K562 (cell line): ENCODE data around the gene PPP1R14B. TPM values are rescaled to one million over a fixed set of nuclear protein-coding genes. Genes with fewer than 3 reads are reported as not detected.

Source experiments
- ATAC-seq: fragments of 200-7000 bp; cut with Tn5 transposase; 3 replicates; pipeline ENCODE4 v1.9.1; 2020; ENCODE audit warnings: moderate library complexity
- BruUV-seq: library from RNA; stranded (reverse); fragments of 400-500 nt; replicated peaks from 2 replicates; lab custom pipeline; 2021; lab: Mats Ljungman, UMichigan
- CTCF ChIA-PET: fragments of 300-600 bp; formaldehyde crosslinking; extraction: SDS; loops from one replicate; lab custom pipeline; 2021; ENCODE audit warnings: low intra/inter-chr PET ratio; lab: Yijun Ruan, JAX
- POLR2A ChIA-PET: fragments of 300-600, 350-650 bp; sonication (Branson Sonifier 250); formaldehyde crosslinking; extraction: SDS; loops from one replicate; lab custom pipeline; 2021; ENCODE audit warnings: antibody characterized with exemption, inconsistent platforms; lab: Yijun Ruan, JAX
- DNase-seq, 4 experiments: peaks; one replicate each; pipeline versions ENCODE4 v3.0.0 to v3.0.0-alpha.2; 2011 to 2018; ENCODE audit warnings: low spot score in 3 of 4, mixed read lengths in 3 of 4; ENCODE audit errors: extremely low read depth in 1 of 4
- FAIRE-seq: peaks from 2 replicates; lab custom pipeline; 2011; peaks lifted over from hg19 to GRCh38; lab: Jason Lieb, UNC
- H2AFZ ChIP-seq: 2 replicates; pipeline ENCODE4 v1.6.0; 2011; ENCODE audit warnings: low read depth, low read length, control low read depth, inconsistent platforms
- H3K27ac ChIP-seq: fragments of 200-600 bp; 3 replicates; pipeline ENCODE4 v1.8.0; 2011; ENCODE audit warnings: low read depth, mild to moderate bottlenecking, control low read depth, inconsistent platforms, low read length, moderate library complexity, mixed read lengths; ENCODE audit errors: extremely low read depth
- H3K27me3 ChIP-seq, 2 experiments: fragments of 300-600 bp in 1 of 2; 2 replicates in 1 of 2; 3 replicates in 1 of 2; pipeline versions ENCODE4 v1.6.0 to v1.8.0; 2011; ENCODE audit warnings: inconsistent platforms in 2 of 2, low read length in 2 of 2, mild to moderate bottlenecking in 1 of 2, mixed read lengths in 1 of 2, moderate library complexity in 1 of 2; ENCODE audit not compliant: control insufficient read depth in 2 of 2, insufficient read depth in 2 of 2
- H3K36me3 ChIP-seq: fragments of 300-600 bp; 3 replicates; pipeline ENCODE4 v1.8.0; 2011; ENCODE audit warnings: mild to moderate bottlenecking, low read length, inconsistent platforms; ENCODE audit not compliant: control insufficient read depth, insufficient read depth
- H3K4me1 ChIP-seq, 2 experiments: fragments of 200-600 bp in 1 of 2; replicated peaks in 1 of 2; 2 replicates in 1 of 2; 3 replicates in 1 of 2; pipeline versions ENCODE4 v1.5.1 to v1.8.0; 2011; ENCODE audit warnings: inconsistent platforms in 2 of 2, low read length in 2 of 2, mild to moderate bottlenecking in 1 of 2, mixed read lengths in 1 of 2, moderate library complexity in 1 of 2; ENCODE audit not compliant: control insufficient read depth in 2 of 2, insufficient read depth in 2 of 2
- H3K4me2 ChIP-seq: 2 replicates; pipeline ENCODE4 v1.6.1; 2011; ENCODE audit warnings: low read length, control low read depth, inconsistent platforms, mixed read lengths; ENCODE audit not compliant: insufficient read depth
- H3K4me3 ChIP-seq: fragments of 200-600 bp; sonication (generic), shearing (Covaris generic); 2 replicates; pipeline ENCODE4 v1.5.1; 2016; ENCODE audit warnings: control low read depth, inconsistent platforms
- H3K79me2 ChIP-seq: fragments of 200-600 bp; 3 replicates; pipeline ENCODE4 v1.8.0; 2011; ENCODE audit warnings: low read length, inconsistent platforms; ENCODE audit not compliant: control insufficient read depth, insufficient read depth
- H3K9ac ChIP-seq, 2 experiments: 2 replicates each; pipeline versions ENCODE4 v1.6.0 to v1.6.1; 2011; ENCODE audit warnings: low read depth in 2 of 2, low read length in 2 of 2, control low read depth in 1 of 2, inconsistent platforms in 1 of 2, mild to moderate bottlenecking in 1 of 2, mixed read lengths in 1 of 2; ENCODE audit not compliant: insufficient read depth in 1 of 2
- H3K9me1 ChIP-seq: one replicate; pipeline ENCODE4 v1.6.0; 2011; ENCODE audit warnings: inconsistent platforms, mild to moderate bottlenecking, low read length, moderate library complexity; ENCODE audit not compliant: control insufficient read depth, insufficient read depth
- H3K9me3 ChIP-seq: replicated peaks from 2 replicates; pipeline ENCODE4 v1.5.1; 2011; ENCODE audit warnings: low read depth, low read length, inconsistent platforms; ENCODE audit not compliant: control insufficient read depth, insufficient read depth
- H4K20me1 ChIP-seq: replicated peaks from 2 replicates; pipeline ENCODE4 v1.6.1; 2011; ENCODE audit warnings: low read length, inconsistent platforms, mixed read lengths; ENCODE audit not compliant: control insufficient read depth, insufficient read depth
- CCAR2 ChIP-seq: fragments of 200-400 bp; formaldehyde crosslinking; IDR thresholded peaks from 2 replicates; pipeline ENCODE4 v1.6.1; 2017; ENCODE audit warnings: mild to moderate bottlenecking, low read depth, low read length
- HLTF ChIP-seq: fragments of 450-650 bp; IDR thresholded peaks from 2 replicates; pipeline ENCODE4 v1.6.1; 2016
- KLF10 ChIP-seq: fragments of 250-450 bp; sonication (Bioruptor Pico); IDR thresholded peaks from 2 replicates; pipeline ENCODE4 v1.6.1; 2021; ENCODE audit warnings: matching md5 sums
- MAFK ChIP-seq: IDR thresholded peaks from 2 replicates; pipeline ENCODE4 v1.6.1; 2011; ENCODE audit warnings: low read length, improper control_type of control experiment
- SMARCE1 ChIP-seq: fragments of 450-650 bp; IDR thresholded peaks from 2 replicates; pipeline ENCODE4 v1.7.1; 2016; ENCODE audit warnings: mild to moderate bottlenecking
- TEAD4 ChIP-seq, 2 experiments: sonication (generic) in 1 of 2; formaldehyde crosslinking in 1 of 2; IDR thresholded peaks; 2 replicates each; pipeline versions ENCODE4 v1.6.1 to v1.8.0; 2012 to 2022; ENCODE audit warnings: borderline replicate concordance in 1 of 2, inconsistent platforms in 1 of 2, low read length in 1 of 2, mild to moderate bottlenecking in 1 of 2, missing genetic modification reagents in 1 of 2
- WGBS: fragments of 100-300 bp; shearing (Covaris generic); methylation state at CpG from one replicate; pipeline ENCODE4 v1.1.6; 2016; ENCODE audit warnings: low coverage, mixed read lengths; ENCODE audit not compliant: insufficient coverage; ENCODE audit errors: missing lambda C conversion rate; 5-methylcytosine and 5-hydroxymethylcytosine counted together
- in situ Hi-C: fragments of 300-500 bp; cut with MboI; formaldehyde crosslinking; loops from 4 replicates; pipeline ENCODE4 v1.15.0; 2018; ENCODE audit warnings: inconsistent platforms, mixed read lengths
- intact Hi-C: fragments of 100-400 bp; cut with micrococcal nuclease; formaldehyde crosslinking; loops from 2 replicates; pipeline ENCODE4 v1.14.2; 2022
- polyA plus RNA-seq, 8 experiments: library from polyadenylated mRNA; depleted of rRNA in 4 of 8; stranded (reverse) in 5 of 8; unstranded in 3 of 8; fragments of >200 nt; fragmentation: Nextera tagmentation in 2 of 8; fragmentation: Illumina TruSeq in 1 of 8; extraction: Ambion mirVana in 2 of 8; extraction: Trizol in 1 of 8; gene quantifications; 2 replicates each; pipeline versions ENCODE4 v1.2.1 to v1.2.3, GENCODE V29; 2011 to 2014; ENCODE audit warnings: inconsistent platforms in 1 of 8, missing spikeins in 1 of 8
- total RNA-seq, 7 experiments: library from RNA; depleted of rRNA in 6 of 7; stranded (reverse); fragments of >200 nt in 6 of 7; fragmentation: Illumina TruSeq in 2 of 7; extraction: Trizol in 2 of 7; gene quantifications; 2 replicates each; pipeline versions ENCODE4 v1.2.1 to v1.2.3, GENCODE V29; 2011 to 2021; ENCODE audit warnings: low replicate concordance in 1 of 7
- TF ChIP-seq, protein P1 (sequence below): fragments of 250-450 bp; sonication (Bioruptor Pico); IDR thresholded peaks from 2 replicates; pipeline ENCODE4 v1.9.0; 2021; ENCODE audit warnings: mild to moderate bottlenecking, inconsistent platforms
- TF ChIP-seq, protein P2 (sequence below): sonication (generic); formaldehyde crosslinking; IDR thresholded peaks from 2 replicates; pipeline ENCODE4 v1.4.0; 2020; ENCODE audit warnings: mild to moderate bottlenecking, missing genetic modification reagents
- TF ChIP-seq, protein P3 (sequence below), 2 experiments: fragments of 450-650 bp; IDR thresholded peaks; 2 replicates each; pipeline ENCODE4 v1.6.1; 2016; ENCODE audit warnings: mild to moderate bottlenecking in 2 of 2, borderline replicate concordance in 1 of 2, low read depth in 1 of 2, moderate library complexity in 1 of 2

The PPP1R14B gene
- total and polyA plus RNA-seq, 9 of the 15 experiments (the other 6 are each of a cell fraction or from before 2014, with no cell fraction given), result 7.7 to 566 (median 212) TPM

DNA sequence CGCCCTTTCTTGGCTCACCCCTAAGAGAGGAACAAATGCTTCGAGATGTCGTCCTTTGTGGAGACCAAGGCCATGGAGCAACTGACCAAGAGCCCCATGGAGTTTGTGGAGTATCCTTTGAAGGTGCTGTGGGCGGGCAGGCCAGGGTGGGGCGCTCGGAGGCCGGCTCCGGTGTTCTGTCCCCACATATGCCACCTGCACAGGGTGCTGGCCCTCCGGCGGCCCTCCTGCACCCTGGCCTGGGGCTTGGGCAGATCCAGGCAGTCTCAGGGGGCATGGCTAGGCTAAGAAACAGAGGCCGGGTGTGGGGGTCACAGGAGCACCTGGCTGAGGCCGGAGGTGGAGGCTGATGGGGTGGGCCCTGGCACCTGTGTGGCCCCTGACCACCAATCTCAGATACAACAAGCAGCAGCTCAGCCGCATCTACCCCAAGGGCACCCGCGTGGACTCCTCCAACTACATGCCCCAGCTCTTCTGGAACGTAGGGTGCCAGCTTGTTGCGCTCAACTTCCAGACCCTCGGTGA lies 14.9 kb upstream of the PPP1R14B start:
- Histone ChIP-seq H3K36me3 (peaks cover 90% of the 10 kb centered on the region), H3K79me2 (no peaks in the 10 kb centered on the region)
- POLR2A ChIA-PET, result interaction anchor here (0.6 to 1.2 kb wide), 5 partner anchors 10 to 428 kb away, joined by 3 to 7 read pairs (median 4); partner anchors contain the start of gene PLCB3
- TF ChIP-seq, protein P1, sequence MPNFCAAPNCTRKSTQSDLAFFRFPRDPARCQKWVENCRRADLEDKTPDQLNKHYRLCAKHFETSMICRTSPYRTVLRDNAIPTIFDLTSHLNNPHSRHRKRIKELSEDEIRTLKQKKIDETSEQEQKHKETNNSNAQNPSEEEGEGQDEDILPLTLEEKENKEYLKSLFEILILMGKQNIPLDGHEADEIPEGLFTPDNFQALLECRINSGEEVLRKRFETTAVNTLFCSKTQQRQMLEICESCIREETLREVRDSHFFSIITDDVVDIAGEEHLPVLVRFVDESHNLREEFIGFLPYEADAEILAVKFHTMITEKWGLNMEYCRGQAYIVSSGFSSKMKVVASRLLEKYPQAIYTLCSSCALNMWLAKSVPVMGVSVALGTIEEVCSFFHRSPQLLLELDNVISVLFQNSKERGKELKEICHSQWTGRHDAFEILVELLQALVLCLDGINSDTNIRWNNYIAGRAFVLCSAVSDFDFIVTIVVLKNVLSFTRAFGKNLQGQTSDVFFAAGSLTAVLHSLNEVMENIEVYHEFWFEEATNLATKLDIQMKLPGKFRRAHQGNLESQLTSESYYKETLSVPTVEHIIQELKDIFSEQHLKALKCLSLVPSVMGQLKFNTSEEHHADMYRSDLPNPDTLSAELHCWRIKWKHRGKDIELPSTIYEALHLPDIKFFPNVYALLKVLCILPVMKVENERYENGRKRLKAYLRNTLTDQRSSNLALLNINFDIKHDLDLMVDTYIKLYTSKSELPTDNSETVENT (CRISPR knock-in tag), result no peak
- TF ChIP-seq CCAR2 (no peak), KLF10 (CRISPR knock-in tag) (no peak), HLTF (no peak), MAFK (no peak), TEAD4 (IDR thresholded peaks at IDR 0.05; ENCODE audit: low read length) (no peak), TEAD4 (CRISPR knock-in tag; IDR thresholded peaks at IDR 0.05; ENCODE audit: borderline replicate concordance) (no peak), SMARCE1 (no peak)
- TF ChIP-seq, protein P2, sequence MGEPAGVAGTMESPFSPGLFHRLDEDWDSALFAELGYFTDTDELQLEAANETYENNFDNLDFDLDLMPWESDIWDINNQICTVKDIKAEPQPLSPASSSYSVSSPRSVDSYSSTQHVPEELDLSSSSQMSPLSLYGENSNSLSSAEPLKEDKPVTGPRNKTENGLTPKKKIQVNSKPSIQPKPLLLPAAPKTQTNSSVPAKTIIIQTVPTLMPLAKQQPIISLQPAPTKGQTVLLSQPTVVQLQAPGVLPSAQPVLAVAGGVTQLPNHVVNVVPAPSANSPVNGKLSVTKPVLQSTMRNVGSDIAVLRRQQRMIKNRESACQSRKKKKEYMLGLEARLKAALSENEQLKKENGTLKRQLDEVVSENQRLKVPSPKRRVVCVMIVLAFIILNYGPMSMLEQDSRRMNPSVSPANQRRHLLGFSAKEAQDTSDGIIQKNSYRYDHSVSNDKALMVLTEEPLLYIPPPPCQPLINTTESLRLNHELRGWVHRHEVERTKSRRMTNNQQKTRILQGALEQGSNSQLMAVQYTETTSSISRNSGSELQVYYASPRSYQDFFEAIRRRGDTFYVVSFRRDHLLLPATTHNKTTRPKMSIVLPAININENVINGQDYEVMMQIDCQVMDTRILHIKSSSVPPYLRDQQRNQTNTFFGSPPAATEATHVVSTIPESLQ, result no peak
- TF ChIP-seq, protein P3, sequence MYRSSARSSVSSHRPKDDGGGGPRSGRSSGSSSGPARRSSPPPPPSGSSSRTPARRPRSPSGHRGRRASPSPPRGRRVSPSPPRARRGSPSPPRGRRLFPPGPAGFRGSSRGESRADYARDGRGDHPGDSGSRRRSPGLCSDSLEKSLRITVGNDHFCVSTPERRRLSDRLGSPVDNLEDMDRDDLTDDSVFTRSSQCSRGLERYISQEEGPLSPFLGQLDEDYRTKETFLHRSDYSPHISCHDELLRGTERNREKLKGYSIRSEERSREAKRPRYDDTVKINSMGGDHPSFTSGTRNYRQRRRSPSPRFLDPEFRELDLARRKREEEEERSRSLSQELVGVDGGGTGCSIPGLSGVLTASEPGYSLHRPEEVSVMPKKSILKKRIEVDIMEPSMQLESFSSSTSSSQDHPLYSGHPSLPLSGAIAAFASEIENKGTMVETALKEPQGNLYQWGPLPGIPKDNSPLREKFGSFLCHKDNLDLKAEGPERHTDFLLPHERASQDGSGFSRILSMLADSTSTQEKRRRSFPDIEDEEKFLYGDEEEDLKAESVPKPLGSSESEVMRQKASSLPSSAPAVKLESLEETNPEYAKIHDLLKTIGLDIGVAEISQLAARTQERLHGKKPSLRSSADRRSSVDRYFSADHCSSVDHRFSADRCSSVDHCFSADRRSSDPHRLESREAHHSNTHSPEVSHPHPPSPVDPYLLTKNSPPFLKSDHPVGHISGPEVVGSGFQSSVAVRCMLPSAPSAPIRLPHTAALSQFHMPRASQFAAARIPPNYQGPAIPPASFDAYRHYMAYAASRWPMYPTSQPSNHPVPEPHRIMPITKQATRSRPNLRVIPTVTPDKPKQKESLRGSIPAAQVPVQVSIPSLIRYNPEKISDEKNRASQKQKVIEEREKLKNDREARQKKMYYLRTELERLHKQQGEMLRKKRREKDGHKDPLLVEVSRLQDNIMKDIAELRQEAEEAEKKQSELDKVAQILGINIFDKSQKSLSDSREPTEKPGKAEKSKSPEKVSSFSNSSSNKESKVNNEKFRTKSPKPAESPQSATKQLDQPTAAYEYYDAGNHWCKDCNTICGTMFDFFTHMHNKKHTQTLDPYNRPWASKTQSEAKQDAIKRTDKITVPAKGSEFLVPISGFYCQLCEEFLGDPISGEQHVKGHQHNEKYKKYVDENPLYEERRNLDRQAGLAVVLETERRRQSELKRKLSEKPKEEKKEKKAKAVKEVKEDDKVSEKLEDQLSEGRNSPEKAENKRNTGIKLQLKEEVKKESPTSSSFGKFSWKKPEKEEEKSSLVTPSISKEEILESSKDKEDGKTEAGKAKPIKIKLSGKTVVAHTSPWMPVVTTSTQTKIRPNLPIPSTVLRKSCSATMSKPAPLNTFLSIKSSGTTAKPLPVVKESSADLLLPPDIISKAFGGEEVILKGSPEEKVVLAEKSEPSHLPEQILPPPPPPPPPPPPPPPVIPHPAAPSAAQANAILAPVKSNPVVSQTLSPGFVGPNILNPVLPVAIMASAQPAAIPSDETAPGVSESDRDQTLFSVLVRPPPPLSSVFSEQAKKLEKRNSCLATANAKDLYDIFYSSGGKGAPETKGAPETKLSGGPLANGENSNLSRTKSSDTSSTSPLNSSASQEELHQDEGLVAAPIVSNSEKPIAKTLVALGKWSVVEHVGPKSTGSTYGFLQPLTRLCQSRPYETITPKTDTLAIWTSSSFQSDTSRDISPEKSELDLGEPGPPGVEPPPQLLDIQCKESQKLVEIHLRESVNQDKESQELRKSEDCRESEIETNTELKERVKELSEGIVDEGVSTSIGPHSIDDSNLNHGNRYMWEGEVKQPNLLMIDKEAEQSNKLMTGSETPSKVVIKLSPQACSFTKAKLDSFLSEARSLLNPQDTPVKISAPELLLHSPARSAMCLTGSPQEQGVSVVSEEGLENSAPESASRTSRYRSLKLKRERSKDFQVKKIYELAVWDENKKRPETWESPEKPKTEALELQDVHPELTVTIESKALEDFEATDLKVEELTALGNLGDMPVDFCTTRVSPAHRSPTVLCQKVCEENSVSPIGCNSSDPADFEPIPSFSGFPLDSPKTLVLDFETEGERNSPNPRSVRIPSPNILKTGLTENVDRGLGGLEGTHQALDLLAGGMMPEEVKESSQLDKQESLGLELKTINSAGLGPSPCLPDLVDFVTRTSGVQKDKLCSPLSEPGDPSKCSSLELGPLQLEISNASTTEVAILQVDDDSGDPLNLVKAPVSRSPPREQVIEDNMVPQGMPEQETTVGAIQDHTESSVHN (IDR thresholded peaks at IDR 0.05; ENCODE audit: borderline replicate concordance in 1 of 2, low read depth in 1 of 2), result no peak
- TF ChIP-seq, all 486 proteins: peak for 0
- BruUV-seq, result no TSS peak
- no peaks in the 10 kb centered on the region for H3K27me3 ChIP-seq
- no peaks in the 10 kb centered on the region for H3K9me3 ChIP-seq
- no peak overlapping the region for H3K27ac ChIP-seq
- no peak overlapping the region for H3K4me3 ChIP-seq
- H3K9me1 ChIP-seq, result no peaks in the 10 kb centered on the region
- H3K9ac ChIP-seq, result no peak overlapping the region; a peak in 1 of 4 replicates
- no peak for ATAC-seq
- in situ Hi-C loops (no loop called here), intact Hi-C loops (no loop called here)
- peaks cover 0 to 42% of the 10 kb centered on the region in 2 experiments; a peak in 2 of 5 replicates for H3K4me1 ChIP-seq
- H4K20me1 ChIP-seq, result 0 out of 2 replicates have a peak, but pooled peaks cover 4% of the 10 kb centered on the region
- DNase-seq, result no peak
- CTCF ChIA-PET, result no interaction called here
- H2AFZ ChIP-seq, result no peak overlapping the region
- no peak for FAIRE-seq
- H3K4me2 ChIP-seq, result no peak overlapping the region
- WGBS, result 89% methylated on average over 12 of the region's 18 CpGs
